SK-N-MC (cell line): ENCODE results near the gene TRIM33.

Experiments
- DNase-seq: peaks from one replicate; pipeline ENCODE4 v3.0.0-alpha.2; 2011; ENCODE audit warnings: low read depth, low spot score
- H3K27ac ChIP-seq: fragments of 200-600 bp; sonication (generic); 2 replicates; pipeline ENCODE4 v1.5.1; 2016; ENCODE audit warnings: mixed run types
- H3K36me3 ChIP-seq: fragments of 200-600 bp; sonication (generic); 2 replicates; pipeline ENCODE4 v1.6.1; 2017; ENCODE audit warnings: antibody characterized with exemption, low read length, mixed read lengths; ENCODE audit not compliant: insufficient read depth
- H3K4me3 ChIP-seq: fragments of 200-600 bp; sonication (generic); 2 replicates; pipeline ENCODE4 v1.5.1; 2016
- H3K9ac ChIP-seq: fragments of 200-600 bp; sonication (generic); 2 replicates; pipeline ENCODE4 v1.8.0; 2017; ENCODE audit warnings: mixed run types, mixed read lengths; ENCODE audit not compliant: insufficient read length
- H3K9me3 ChIP-seq: fragments of 200-600 bp; sonication (generic); 2 replicates; pipeline ENCODE4 v1.6.1; 2017; ENCODE audit warnings: low read depth, mild to moderate bottlenecking, antibody characterized with exemption, low read length, moderate library complexity, mixed read lengths
- EZH2 ChIP-seq: fragments of 200-600 bp; sonication (generic); IDR thresholded peaks from one replicate; pipeline ENCODE4 v1.6.1; 2017; ENCODE audit warnings: antibody characterized with exemption
- FOXP2 ChIP-seq: optimal IDR thresholded peaks from 2 replicates; pipeline ENCODE3; 2011; ENCODE audit warnings: mild to moderate bottlenecking, moderate library complexity; ENCODE audit not compliant: insufficient read depth; ENCODE audit errors: extremely low read length, control extremely low read depth
- POLR2AphosphoS5 ChIP-seq: IDR thresholded peaks from 2 replicates; pipeline ENCODE4 v1.6.1; 2012; ENCODE audit warnings: mild to moderate bottlenecking, low read depth, low read length, borderline replicate concordance

The TRIM33 gene

GRCh38 chr1:114511032-114511785 lies at the start of gene TRIM33:
TRIM33 (minus strand) TSS chr1:114511203; CDS start chr1:114511076, 127 bp downstream.
- peak; percentile 45 for DNase-seq
- H3K9me3 ChIP-seq, result no peaks in the 10 kb centered on the region
- TF ChIP-seq FOXP2, result peak; percentile 88
- peak; percentile 97 for TF ChIP-seq POLR2AphosphoS5
- TF ChIP-seq EZH2, result no peak
- H3K27ac ChIP-seq, result peak within 1 kb of the TSS; percentile 85
- peak within 1 kb of the TSS; percentile 90 for H3K9ac ChIP-seq
- peaks cover 14% of the 10 kb centered on the region for H3K36me3 ChIP-seq
- H3K4me3 ChIP-seq, result peak within 1 kb of the TSS; percentile 91

- no peaks in the 10 kb centered on the region for H3K9me3 ChIP-seq
- no peak for DNase-seq
- H3K4me3 ChIP-seq, result no peak overlapping the region
- peaks cover 5% of the 10 kb centered on the region; the same call in 1 of the 2 replicates for H3K36me3 ChIP-seq
- H3K27ac ChIP-seq, result peak overlapping the region; percentile 25; the same call in 1 of the 2 replicates
- TF ChIP-seq EZH2, result no peak
- TF ChIP-seq POLR2AphosphoS5, result no peak
- no peak for TF ChIP-seq FOXP2
- no peak overlapping the region for H3K9ac ChIP-seq
Measured at GRCh38 chr1:114559356-114559755, 48.4 kb upstream of the TRIM33 start.

GRCh38 chr1:114558544-114558943 lies 47.5 kb upstream of the TRIM33 start:
- Histone ChIP-seq H3K9ac (no peak overlapping the region), H3K27ac (peak overlapping the region; percentile 25; the same call in 1 of the 2 replicates), H3K9me3 (no peaks in the 10 kb centered on the region), H3K4me3 (no peak overlapping the region), H3K36me3 (no peaks in the 10 kb centered on the region)
- no peak for DNase-seq
- TF ChIP-seq POLR2AphosphoS5 (no peak), EZH2 (no peak), FOXP2 (no peak)

- TF ChIP-seq EZH2, result no peak
- no peak for TF ChIP-seq FOXP2
- TF ChIP-seq POLR2AphosphoS5, result no peak
- no peaks in the 10 kb centered on the region for H3K36me3 ChIP-seq
- H3K27ac ChIP-seq, result no peak overlapping the region
- no peak overlapping the region for H3K4me3 ChIP-seq
- no peaks in the 10 kb centered on the region for H3K9me3 ChIP-seq
- no peak overlapping the region for H3K9ac ChIP-seq
- no peak for DNase-seq
Measured at GRCh38 chr1:114554577-114554976, 43.6 kb upstream of the TRIM33 start.

- Histone ChIP-seq H3K4me3 (no peak overlapping the region), H3K36me3 (no peaks in the 10 kb centered on the region), H3K27ac (no peak overlapping the region), H3K9me3 (no peaks in the 10 kb centered on the region), H3K9ac (no peak overlapping the region)
- DNase-seq, result no peak
- TF ChIP-seq POLR2AphosphoS5 (no peak), FOXP2 (no peak), EZH2 (no peak)
Measured at GRCh38 chr1:114552106-114552639, 41.2 kb upstream of the TRIM33 start.

- Histone ChIP-seq H3K9ac (no peak overlapping the region), H3K27ac (no peak overlapping the region), H3K36me3 (no peaks in the 10 kb centered on the region), H3K4me3 (no peak overlapping the region), H3K9me3 (no peaks in the 10 kb centered on the region)
- no peak for TF ChIP-seq POLR2AphosphoS5
- no peak for TF ChIP-seq FOXP2
- TF ChIP-seq EZH2, result no peak
- DNase-seq, result no peak
Measured at GRCh38 chr1:114551400-114551799, 40.4 kb upstream of the TRIM33 start.

GRCh38 chr1:114550336-114550735 lies 39.3 kb upstream of the TRIM33 start:
- TF ChIP-seq EZH2 (no peak), FOXP2 (no peak), POLR2AphosphoS5 (no peak)
- Histone ChIP-seq H3K4me3 (no peak overlapping the region), H3K27ac (no peak overlapping the region), H3K9ac (no peak overlapping the region), H3K36me3 (no peaks in the 10 kb centered on the region), H3K9me3 (no peaks in the 10 kb centered on the region)
- DNase-seq, result no peak

GRCh38 chr1:114549137-114549536 lies 38.1 kb upstream of the TRIM33 start:
- no peak for DNase-seq
- H3K27ac ChIP-seq, result no peak overlapping the region

GRCh38 chr1:114547076-114547475 lies 36.1 kb upstream of the TRIM33 start:
- Histone ChIP-seq H3K27ac (no peak overlapping the region), H3K4me3 (no peak overlapping the region), H3K9me3 (no peaks in the 10 kb centered on the region), H3K9ac (no peak overlapping the region), H3K36me3 (no peaks in the 10 kb centered on the region)
- no peak for DNase-seq
- TF ChIP-seq POLR2AphosphoS5 (no peak), FOXP2 (no peak), EZH2 (no peak)

More at GRCh38 chr1:114549137-114549536, 38.1 kb upstream of the TRIM33 start:
- no peaks in the 10 kb centered on the region for H3K9me3 ChIP-seq
- H3K36me3 ChIP-seq, result no peaks in the 10 kb centered on the region
- TF ChIP-seq EZH2, result no peak
- TF ChIP-seq FOXP2, result no peak
- no peak for TF ChIP-seq POLR2AphosphoS5
- no peak overlapping the region for H3K9ac ChIP-seq
- no peak overlapping the region for H3K4me3 ChIP-seq

GRCh38 chr1:114545796-114546195 lies 34.8 kb upstream of the TRIM33 start:
- no peak for TF ChIP-seq FOXP2
- TF ChIP-seq POLR2AphosphoS5, result no peak
- TF ChIP-seq EZH2, result no peak
- Histone ChIP-seq H3K9ac (no peak overlapping the region), H3K36me3 (no peaks in the 10 kb centered on the region), H3K27ac (no peak overlapping the region), H3K9me3 (no peaks in the 10 kb centered on the region), H3K4me3 (no peak overlapping the region)
- DNase-seq, result no peak
